Testis (tissue), 2 donors: ENCODE measurements around the gene ARFGAP1.

Experiments used
- POLR2A ChIP-seq: fragments of 450-650 bp; IDR thresholded peaks from one replicate; pipeline ENCODE4 v1.6.1; 2017; ENCODE audit warnings: antibody characterized with exemption, mild to moderate bottlenecking, moderate library complexity
- TF ChIP-seq, protein P1 (sequence below), 3 experiments: fragments of 450-650 bp in 2 of 3; fragments of 200-600 bp in 1 of 3; sonication (generic) in 1 of 3; IDR thresholded peaks; one replicate each; pipeline ENCODE4 v1.5.1; 2016 to 2019; ENCODE audit warnings: antibody characterized with exemption in 3 of 3, mild to moderate bottlenecking in 2 of 3, moderate library complexity in 1 of 3

DNA sequence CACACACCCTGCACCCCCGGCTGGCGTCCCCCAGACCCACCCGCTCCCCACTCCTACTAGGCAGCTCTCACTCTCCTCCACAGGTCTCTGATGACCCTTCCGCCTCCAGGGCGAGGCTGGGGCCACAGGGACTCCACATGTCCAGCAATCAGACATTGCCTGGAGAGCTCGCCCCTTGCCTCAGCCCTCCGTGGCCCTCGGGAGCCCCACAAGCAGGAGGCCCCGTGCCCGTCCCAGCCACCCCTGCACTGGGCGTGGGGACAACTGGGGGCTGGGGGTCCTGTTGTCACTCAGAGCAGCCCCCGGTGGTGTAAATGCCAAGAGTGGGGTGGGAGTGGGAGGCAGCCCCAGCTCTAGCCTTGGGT, 21.9 kb downstream of the ARFGAP1 start:
- TF ChIP-seq, protein P1, sequence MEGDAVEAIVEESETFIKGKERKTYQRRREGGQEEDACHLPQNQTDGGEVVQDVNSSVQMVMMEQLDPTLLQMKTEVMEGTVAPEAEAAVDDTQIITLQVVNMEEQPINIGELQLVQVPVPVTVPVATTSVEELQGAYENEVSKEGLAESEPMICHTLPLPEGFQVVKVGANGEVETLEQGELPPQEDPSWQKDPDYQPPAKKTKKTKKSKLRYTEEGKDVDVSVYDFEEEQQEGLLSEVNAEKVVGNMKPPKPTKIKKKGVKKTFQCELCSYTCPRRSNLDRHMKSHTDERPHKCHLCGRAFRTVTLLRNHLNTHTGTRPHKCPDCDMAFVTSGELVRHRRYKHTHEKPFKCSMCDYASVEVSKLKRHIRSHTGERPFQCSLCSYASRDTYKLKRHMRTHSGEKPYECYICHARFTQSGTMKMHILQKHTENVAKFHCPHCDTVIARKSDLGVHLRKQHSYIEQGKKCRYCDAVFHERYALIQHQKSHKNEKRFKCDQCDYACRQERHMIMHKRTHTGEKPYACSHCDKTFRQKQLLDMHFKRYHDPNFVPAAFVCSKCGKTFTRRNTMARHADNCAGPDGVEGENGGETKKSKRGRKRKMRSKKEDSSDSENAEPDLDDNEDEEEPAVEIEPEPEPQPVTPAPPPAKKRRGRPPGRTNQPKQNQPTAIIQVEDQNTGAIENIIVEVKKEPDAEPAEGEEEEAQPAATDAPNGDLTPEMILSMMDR (IDR thresholded peaks at IDR 0.05), result no peak
- TF ChIP-seq POLR2A, result no peak
